Measurements from ENCODE around the gene MAD1L1.

DNA sequence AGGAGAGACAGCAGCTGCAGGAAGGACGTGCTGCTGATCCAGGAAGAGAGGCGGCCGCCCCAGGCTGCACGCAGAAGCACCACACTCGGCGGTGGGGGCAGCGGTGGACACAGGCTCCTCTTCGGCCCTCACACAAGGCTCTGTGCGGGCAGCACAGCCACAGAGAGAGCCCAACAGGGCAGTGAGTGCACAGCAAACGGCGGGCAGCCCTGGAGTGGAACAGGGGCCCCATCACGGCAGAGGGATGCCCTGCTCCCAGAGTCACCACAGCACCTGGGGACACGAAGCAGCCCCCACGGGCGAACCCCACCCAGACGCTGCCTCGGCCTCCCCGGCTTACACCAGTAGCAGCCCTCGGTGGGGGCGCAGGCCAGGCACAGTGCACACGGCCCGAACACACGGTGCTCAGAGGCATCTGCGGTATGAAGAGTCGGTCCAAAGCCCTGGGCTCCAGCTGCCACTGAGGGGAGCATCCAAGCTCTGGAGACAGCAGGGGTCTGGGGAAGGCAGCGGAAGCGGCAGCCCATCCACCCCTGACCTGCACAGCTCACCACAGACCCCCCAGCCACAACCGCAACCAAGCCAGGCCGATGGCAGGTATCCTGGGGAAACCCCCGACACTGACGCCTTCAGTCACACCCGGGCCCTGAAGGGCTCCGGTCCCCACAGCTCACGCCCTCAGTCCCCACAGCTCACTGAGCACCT, 26.1 kb upstream of the MAD1L1 start:
- TF ChIP-seq, protein P1, sequence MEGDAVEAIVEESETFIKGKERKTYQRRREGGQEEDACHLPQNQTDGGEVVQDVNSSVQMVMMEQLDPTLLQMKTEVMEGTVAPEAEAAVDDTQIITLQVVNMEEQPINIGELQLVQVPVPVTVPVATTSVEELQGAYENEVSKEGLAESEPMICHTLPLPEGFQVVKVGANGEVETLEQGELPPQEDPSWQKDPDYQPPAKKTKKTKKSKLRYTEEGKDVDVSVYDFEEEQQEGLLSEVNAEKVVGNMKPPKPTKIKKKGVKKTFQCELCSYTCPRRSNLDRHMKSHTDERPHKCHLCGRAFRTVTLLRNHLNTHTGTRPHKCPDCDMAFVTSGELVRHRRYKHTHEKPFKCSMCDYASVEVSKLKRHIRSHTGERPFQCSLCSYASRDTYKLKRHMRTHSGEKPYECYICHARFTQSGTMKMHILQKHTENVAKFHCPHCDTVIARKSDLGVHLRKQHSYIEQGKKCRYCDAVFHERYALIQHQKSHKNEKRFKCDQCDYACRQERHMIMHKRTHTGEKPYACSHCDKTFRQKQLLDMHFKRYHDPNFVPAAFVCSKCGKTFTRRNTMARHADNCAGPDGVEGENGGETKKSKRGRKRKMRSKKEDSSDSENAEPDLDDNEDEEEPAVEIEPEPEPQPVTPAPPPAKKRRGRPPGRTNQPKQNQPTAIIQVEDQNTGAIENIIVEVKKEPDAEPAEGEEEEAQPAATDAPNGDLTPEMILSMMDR (IDR thresholded peaks at IDR 0.05; ENCODE audit: borderline replicate concordance, extremely low read depth, low read length, poor library complexity, severe bottlenecking), result no peak
- TF ChIP-seq EZH2 (IDR thresholded peaks at IDR 0.05; ENCODE audit: borderline replicate concordance, low read depth, low read length, severe bottlenecking), result no peak

Measured in DND-41 (cell line).